Activated T-cell treated with anti-CD3 and anti-CD28 coated beads for 4 hours (primary cell): ENCODE measurements around the gene POU2F1.
A peak's percentile ranks its signal among the peaks of the same experiment; 100 is the strongest.

ENCODE experiments used
- DNase-seq: peaks from one replicate; pipeline ENCODE4 v3.0.0-alpha.2; 2020

Gene POU2F1

GRCh38 chr1:167429612-167430011 lies 208.9 kb downstream of the POU2F1 start:
- no peak for DNase-seq

DNA sequence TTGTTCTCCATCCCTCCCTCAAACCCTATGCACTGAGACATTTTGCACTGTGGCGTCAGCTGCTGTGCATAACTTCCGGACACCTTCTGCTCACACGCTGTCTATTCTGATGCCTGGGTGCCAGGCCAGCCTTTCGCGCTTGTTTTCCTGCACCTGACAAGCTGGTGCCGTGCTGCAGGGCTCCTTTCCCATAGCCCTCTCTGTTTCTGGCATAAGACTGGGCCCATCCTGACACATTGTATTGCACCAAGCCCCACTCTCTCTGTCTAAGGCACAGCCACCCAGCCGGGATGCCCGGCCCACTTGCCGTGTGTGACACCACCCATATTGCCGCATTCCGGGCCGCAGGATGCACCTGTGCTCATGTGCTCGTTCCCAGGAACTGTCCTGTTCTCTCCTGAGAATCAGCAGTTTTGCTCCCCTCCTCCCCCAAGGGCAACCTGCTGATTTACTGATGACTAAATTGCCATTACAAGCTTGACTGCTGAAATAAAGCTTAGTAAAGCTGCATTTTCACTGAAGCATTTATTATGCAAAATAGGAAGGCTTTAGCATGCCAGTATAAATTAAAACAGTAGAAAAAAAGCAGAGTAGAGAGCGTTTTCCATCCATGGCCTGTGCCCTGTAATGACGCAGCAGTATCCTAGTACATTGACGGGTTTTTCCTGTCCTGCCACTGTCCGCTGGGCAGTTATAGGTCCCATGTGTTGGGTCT lies 209.6 kb downstream of the POU2F1 start:
- no peak for DNase-seq

DNA sequence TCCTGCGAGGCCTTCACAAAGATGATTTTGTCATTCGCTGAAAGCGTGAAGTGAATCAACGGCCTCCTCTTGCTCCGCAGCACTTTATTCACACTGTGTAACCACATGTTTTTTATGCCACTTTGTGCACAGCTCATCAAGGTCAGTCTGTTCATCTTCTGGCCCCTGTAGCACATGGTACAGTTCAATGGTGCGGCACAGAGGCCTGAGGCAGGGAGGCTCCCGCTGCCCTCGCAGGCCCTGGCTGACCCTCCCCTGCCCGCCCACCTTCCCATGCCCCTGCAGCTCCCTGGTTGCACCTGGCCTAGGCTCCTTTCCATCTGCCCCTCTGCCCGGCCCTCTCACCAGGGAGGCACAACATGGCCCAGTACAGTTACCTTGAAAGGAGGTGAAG lies 210.2 kb downstream of the POU2F1 start:
- DNase-seq: no peak

- DNase-seq: no peak
Measured at GRCh38 chr1:167431261-167431908, 210.7 kb downstream of the POU2F1 start.

DNA sequence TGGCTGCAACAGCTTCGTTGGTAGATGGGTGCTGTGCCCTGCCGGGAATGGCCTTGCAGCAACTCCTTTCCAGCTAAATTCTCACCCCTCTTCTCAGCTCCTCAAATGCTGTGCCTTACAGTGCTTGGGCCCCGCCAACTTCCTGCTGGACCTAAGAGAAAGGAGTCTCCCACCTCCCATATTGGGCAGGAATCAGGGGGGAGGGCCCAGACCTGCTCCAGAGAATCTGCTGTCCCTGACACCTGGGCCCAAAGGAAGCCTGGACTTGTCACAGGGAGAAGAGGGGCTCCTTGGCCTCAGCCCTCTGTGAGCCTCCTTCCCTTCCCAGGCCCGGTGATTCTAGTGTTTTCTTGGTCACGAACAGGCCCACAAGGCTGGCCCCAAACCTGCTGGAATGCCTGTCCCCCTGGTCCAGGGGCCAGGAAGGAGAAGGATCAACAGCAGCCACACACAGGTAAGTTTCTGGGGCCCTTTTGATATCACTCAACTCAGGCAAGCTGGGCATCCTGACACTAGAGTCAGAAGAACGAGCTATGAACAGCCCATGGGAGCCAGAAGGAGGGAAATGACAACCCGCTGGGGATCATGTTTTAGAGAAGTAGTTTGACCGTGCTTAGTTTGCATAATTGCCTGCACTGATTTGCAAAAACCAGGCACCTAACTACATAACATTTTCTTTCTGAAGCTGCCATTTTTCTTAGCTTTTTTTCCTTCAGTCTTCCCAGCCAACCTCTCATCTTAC lies 211.4 kb downstream of the POU2F1 start:
- no peak for DNase-seq

GRCh38 chr1:167432780-167433179 lies 212.1 kb downstream of the POU2F1 start:
- DNase-seq: no peak

GRCh38 chr1:167433884-167434283 lies 213.2 kb downstream of the POU2F1 start:
- no peak for DNase-seq

GRCh38 chr1:167434306-167434705 lies 213.6 kb downstream of the POU2F1 start:
- no peak for DNase-seq

- DNase-seq: no peak
Measured at GRCh38 chr1:167435484-167435883, 214.8 kb downstream of the POU2F1 start.

GRCh38 chr1:167438171-167439138 lies 217.8 kb downstream of the POU2F1 start:
- no peak for DNase-seq

GRCh38 chr1:167439301-167439988 lies 218.8 kb downstream of the POU2F1 start:
- no peak for DNase-seq

GRCh38 chr1:167440345-167440744 lies 219.7 kb downstream of the POU2F1 start:
- DNase-seq: no peak

DNA sequence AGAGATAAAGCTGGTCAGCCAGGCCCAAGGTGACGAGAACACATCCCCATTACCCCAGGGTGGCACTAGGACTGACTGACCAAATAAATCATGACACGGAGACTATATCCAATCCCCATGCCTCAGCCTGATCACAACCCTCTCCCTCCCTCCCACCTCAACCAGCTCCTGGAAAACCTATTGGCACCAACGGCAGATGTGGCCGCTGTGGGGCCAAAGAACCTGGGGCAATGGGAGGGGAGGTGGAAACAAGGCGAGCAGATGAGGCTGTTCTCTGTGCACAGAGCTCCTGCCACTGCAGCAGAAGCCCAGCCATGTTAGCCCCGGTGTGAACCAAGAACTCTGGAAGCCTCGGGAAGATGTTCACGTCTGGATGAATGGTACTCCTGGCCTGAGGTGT lies 220.1 kb downstream of the POU2F1 start:
- no peak for DNase-seq

- no peak for DNase-seq
Measured at GRCh38 chr1:167441222-167441621, 220.5 kb downstream of the POU2F1 start.

DNA sequence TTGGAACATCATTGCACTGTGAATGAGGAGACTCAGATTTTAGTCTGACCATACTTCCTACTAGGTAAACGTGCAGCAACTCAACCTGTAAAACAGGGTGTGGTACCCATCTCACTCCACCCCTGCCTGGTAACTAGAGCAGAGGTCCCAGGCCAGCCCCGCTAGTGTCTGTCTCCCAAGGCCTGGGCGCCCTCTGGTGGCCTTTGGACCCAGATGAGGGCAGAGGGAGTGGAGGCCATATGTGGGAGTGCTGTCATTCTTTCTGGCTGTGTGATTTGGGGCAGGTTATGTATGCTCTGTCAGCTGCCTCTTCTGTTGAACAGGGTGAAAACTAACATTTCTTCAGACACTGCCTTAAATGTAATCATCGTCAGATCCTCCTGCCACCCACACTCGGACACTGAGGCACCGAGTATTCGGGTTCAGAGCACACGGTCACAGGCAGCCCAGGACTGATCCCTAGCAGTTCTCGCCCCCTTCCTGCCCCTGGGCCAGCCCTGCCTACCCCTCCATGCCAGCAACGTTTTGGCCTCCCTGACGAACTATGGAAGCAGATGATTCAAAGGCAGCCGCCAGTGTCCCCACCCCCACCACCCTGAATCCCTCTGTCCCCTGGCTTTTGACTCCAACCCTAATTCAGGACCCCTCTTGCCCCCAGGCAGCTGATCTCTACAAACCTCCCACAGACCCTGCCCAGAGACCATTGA lies 221.6 kb downstream of the POU2F1 start:
- DNase-seq: peak; percentile 83

- no peak for DNase-seq
Measured at GRCh38 chr1:167442854-167443565, 222.3 kb downstream of the POU2F1 start.

- DNase-seq: no peak
Measured at GRCh38 chr1:167443757-167444156, 223.1 kb downstream of the POU2F1 start.

GRCh38 chr1:167446966-167447365 lies 226.3 kb downstream of the POU2F1 start:
- no peak for DNase-seq

- peak; percentile 40 for DNase-seq
Measured at GRCh38 chr1:167447521-167448136, 226.9 kb downstream of the POU2F1 start.

GRCh38 chr1:167450843-167451242 lies 230.2 kb downstream of the POU2F1 start:
- DNase-seq: no peak
